NCI-H1436 (cell line): Measurements from ENCODE around the gene FAM222A.

Source experiments
- DNase-seq: peaks from one replicate; lab custom pipeline; 2025; lab: John Stamatoyannopoulos, UW

The FAM222A gene

DNA sequence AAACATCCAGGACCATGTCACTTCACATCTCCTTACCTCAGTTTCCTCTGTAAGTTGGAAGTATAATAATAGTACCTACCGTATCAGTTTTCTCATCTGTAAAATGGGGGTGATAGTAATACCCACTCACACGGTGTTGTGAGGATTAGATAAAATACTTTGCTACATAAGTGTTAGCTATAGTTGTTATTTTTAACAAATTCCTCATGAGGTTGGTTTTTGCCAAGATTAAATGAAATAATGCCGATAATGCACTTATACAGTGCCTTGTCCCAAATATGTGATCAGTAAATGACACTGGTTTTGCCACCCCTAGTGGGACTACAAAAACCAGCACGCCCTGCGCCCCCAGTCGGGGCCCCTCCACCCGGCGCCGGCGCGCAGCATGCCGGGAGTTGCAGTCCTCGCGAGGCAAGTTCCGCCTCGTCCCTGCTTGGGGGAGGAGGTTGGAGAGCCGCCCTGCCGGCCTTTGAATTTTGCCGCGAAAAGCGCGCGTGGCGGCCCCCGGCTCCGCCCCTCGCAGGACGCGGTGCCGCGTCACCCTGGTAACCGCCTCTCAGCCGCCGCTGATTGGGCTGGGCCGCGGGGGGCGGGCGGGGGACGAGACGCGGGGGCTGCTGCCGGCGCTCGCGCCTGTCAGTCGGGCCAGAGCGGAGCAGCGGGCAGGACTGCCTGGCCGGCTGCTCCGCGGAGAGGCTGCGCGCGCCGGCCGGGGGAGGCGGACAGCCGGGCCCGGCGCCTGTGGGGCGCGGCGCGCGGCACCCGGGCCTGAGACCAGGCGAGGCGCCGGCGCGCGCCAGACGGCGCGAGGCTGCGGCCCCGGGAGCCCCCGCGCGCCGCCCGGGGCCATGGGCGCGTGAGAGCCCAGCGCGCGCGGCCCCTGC lies at the start of gene FAM222A:
TSS of gene FAM222A (plus strand) at position 639 of the 884 bp plus-strand sequence. CDS start 30,322 bp downstream, outside the sequence.
- DNase-seq, result peak; percentile 95

DNA sequence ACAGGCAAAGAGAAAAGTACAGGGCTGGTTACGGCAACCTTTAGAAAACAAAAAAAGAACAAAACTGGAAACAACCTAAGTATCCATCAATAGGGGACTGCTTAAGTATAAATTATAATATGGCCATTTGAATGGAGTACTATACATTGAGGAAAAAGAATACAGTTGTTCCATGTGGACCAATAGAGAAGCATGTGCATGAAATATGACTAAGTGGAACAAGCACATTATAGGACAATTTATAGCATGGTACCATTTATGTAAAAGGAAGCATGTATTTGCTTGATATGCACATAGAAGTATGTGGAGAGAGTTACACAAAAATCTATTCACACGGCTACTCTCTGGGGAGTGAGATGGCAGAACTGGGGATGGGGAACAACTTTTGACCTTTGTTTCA lies 49.2 kb upstream of the FAM222A start:
- no peak for DNase-seq

DNA sequence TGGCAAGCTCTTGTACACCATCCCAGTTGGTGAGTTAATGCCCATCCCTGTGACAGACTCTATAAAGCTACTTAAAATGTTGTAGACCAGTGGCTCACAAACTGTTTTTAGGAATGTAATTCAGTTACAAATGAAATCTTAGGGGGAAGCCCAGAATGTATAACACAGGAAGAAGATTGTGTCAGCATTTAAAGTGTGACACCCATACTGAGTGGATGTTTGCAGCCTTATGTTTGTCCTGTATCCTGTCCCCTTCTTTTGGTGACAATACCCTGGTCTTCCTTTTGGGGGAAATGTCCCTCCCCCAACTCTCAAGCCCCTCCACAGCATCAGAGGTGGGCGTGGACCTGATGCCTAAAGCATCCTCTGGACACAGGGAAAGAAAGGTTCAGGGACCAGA lies 47.6 kb upstream of the FAM222A start:
- no peak for DNase-seq

DNA sequence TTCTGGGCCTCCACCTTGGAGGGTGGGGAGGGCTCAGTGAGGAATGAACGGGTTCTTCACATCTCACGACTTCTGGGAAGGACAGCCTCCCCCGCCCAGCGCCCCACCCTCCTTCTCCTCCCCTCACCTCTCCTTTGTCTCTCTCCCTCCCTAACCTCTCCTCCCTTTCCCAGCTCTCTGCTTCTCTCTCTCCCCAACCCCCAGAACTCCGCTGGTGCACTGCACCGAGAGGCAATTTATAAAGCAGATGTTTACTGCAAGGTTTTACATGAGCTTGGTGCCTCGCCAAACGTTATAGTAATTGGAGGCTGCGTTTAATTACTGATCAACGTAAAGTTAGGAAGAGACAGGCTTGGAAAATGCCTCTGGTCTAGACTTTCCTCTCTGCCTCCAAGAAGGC lies 42.9 kb upstream of the FAM222A start:
- DNase-seq, result no peak

DNA sequence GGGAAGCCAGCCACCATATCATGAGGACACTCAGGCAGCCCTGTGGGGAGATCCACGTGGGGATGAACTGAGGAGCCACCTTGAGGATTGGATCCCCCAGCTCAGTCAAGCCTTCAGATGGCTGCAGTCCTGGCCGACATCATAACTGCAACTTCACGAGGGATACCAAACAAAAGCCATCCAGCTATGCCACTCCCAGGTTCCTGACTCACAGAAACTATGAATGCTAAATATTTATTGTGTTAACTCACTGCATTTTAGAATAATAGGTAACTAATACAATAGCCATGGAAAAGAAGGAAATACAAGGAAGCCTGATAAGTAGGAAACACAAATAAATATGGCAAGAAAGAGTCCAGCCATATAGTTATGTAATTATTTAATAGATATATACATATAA lies 42.1 kb upstream of the FAM222A start:
- DNase-seq, result no peak

DNA sequence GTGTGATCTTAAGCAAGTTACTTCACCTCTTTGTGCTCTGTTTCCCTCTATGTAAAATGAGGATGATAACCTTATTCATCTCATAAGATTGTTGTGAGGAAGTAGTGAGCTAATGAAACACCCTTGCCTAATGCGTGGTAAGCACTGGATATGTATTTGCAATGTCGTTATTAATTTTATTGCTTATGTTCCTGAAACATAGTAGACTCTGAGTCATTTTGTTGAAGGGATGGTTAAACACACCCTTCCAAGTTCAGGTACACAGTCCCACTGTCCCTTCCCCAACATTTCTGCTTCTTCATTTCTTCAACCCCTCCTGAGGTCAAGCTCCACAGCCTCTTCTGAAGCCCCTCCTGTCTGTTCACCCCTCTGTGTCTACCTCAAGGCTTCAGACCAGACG lies 40.2 kb upstream of the FAM222A start:
- DNase-seq, result no peak

DNA sequence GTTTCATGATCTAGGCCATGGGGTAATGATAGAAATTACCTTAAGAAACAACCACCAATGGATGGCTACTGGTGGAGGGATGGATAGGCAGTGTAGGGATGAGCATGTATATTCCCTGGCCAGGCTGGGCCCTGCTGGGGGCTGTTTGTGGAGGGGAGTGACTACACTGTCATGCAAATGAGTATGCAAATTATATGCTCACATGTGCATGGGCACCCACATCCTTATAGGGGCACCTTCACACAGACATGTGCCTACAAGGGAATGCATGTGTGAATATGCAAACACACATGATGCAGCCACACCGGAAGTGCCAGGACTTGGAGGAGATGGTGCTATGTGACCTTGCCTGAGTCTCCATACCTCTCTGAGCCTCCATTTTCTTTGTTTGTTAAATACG lies 39.7 kb upstream of the FAM222A start:
- DNase-seq, result no peak

DNA sequence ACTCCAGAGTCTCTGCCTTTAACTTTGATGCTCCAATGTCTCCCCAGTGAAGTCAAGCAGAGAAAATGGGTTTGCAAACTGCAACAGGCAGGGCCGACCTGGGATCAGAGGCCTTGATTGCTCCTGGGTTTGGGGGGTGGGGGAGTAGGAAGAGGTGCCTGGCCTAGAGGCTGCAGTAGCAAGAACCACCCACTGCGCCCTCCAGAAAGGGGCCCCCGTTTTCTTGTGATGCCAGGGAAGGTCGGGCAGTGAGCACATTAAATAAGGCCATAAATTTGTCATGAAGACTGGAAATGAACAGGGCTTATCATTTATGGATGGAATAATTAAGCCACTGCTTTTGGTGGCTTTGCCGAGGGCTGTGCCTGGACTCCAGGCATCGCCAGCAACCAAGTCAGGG lies 38.2 kb upstream of the FAM222A start:
- DNase-seq, result no peak

DNA sequence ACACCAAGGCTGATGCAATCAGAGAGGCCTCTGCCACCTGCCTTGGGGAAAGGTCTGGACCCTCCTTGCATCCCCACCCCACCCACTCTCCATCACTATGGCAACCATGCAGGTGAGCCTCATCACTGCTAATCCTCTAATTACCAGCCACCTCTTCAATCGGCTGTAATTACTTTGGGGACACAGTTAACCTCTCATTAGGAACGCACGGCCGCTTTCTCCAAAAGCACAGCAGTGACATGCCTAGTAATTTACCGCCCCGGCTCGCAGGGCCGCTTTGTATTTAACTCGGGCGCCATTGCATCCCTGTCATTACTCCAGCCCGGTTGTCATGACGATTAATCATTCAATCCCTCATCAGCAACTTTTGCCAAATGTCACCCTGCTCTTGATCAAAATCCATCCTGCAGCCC lies 36.3 kb upstream of the FAM222A start:
- DNase-seq, result peak; percentile 95

DNA sequence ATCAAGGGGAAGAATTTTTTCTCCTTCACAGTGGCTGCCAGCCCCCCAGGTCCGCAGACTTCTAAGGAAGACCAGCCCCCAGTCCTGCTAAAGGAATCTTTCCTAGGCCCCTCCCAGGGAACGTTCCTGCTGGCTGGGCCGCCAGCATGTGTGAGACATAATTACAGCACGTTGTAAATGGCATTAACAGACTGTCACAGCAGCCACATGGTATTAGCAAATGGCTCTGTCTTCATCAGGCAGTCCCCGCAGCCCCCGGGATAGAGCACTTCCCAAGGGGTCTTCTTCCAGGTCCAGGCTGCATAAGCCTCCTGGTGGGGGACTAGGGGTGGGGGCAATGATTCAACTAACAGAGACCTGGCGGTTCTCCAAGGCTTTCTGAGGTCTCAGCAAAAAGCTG lies 34.9 kb upstream of the FAM222A start:
- no peak for DNase-seq

DNA sequence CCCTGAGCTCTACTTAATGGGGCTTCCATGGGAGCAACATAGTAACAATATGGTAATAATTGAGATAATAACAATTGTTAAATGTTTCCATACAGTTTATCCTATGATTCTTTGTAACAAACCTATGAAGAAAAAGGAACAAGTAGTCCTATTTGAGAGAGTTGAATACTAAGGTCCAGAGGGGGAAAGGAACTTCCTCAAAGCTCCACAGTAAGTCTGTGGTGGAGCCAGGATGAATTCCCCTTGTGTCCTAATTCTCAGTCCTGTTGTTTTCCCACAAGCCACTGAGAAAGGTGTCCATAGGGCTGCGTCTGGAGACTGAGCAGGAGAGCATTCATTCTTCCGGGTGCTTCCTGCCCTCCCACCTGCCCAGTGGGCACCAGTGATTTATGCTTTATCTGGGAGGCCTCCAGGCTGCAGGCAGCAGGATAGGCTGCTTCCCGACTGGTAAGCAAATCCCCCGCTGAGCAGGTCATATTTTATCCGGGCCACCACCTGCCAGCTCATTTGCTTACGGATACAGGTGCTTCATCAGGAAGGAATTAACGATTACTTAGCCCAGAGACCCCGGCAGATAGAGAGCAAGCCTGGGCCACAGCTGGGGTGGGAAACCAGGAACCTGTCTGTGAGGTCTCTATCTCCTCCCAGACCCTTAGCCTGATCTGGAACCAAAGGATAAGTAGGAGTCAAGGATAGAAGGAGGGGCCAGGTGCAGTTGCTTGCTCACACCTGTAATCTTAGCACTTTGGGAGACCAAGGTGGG lies 33.9 kb upstream of the FAM222A start:
- DNase-seq, result peak; percentile 13

DNA sequence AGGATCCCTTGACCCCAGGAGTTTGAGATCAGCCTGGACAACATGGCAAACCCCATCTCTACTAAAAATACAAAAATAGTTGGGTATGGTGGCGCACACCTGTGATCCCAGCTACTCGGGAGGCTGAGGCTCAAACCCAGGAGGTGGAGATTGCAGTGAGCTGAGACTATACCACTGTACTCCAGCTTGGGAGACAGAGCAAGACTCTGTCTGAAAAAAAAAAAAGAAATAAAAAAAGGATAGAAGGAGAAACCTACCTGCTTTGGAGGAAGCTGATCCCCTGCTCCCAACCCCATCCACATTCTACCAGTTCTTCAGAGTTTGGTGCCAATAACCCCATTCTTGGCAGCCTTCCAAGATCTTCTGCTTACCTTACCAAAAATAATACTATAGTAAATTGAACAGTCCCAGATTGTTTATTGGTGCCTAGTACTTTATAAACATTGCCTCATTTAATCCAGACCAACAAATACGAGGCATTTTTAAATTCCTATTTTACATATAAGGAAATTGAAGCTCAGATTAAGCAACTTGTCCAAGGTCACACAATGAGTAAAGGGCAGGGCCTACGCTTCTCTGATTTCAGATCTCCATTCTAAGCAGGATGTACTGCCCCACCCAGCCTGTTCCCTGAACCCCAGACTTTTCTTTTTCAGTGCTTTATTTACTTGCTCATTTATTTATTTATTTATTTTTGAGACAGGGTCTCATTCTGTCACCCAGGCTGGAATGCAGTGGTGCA lies 33.2 kb upstream of the FAM222A start:
- no peak for DNase-seq

DNA sequence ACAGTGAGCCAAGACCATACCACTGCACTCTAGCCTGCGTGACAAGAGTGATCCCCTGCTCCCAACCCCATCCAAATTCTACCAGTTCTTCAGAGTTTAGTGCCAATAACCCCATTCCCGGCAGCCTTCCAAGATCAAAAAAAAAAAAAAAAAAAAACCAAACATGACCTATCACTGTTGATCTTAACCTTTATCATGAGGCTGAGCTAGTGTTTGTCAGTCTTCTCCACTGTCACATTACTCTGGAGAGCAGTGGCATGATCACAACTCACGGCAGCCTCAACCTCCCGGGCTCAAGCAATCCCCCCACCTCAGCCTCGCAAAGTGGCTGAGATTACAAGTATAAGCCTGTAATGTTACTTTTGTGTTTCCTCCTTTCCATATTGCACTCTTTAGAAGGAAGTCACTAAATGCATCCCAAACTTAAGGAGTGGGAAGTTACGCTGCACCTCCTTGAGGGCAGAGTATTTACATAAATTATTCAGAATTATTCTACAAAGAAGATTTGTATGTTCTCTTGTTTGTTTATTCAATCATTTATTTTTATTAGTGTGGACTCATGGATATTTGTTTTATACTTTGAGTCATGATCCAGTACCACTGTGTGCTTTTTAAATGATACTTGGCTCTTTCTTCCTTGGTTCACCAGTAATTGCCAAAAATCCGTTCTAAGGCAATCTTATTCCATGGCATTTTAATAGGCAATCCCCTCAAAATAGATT lies 31.5 kb upstream of the FAM222A start:
- no peak for DNase-seq

DNA sequence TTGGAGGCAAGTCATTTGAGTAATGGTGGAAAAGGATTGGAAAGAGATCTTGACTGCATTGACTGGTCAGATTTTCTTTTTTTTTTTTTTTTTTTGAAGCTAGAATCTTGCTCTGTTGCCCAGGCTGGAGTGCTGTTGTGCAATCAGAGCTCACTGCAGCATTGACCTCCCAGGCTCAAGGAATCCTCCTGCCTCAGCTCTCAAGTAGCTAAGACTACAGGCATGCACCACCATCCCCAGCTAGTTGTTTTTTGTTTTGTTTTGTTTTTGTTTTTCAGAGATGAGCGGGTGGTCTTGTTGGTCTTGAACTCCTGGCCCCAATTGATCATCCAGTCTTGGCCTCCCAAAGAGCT lies 30.9 kb upstream of the FAM222A start:
- no peak for DNase-seq

DNA sequence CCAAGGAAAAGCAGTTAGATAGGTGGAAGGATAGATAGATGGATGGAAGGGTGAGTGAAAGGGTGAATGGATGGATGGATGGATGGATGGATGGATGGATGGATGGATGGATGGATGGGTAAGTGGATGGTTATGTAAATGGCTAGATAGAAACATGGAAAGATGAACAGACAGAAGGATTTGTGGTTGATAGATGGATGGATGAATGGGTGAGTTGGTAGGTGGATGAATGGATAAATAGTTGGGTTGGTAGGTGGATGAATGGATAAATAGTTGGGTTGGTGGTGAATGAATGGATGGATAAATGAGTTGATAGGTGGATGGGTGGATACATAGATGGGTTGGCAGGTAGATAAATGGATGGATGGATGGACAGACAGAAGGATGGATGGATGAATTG lies 30.3 kb upstream of the FAM222A start:
- no peak for DNase-seq

DNA sequence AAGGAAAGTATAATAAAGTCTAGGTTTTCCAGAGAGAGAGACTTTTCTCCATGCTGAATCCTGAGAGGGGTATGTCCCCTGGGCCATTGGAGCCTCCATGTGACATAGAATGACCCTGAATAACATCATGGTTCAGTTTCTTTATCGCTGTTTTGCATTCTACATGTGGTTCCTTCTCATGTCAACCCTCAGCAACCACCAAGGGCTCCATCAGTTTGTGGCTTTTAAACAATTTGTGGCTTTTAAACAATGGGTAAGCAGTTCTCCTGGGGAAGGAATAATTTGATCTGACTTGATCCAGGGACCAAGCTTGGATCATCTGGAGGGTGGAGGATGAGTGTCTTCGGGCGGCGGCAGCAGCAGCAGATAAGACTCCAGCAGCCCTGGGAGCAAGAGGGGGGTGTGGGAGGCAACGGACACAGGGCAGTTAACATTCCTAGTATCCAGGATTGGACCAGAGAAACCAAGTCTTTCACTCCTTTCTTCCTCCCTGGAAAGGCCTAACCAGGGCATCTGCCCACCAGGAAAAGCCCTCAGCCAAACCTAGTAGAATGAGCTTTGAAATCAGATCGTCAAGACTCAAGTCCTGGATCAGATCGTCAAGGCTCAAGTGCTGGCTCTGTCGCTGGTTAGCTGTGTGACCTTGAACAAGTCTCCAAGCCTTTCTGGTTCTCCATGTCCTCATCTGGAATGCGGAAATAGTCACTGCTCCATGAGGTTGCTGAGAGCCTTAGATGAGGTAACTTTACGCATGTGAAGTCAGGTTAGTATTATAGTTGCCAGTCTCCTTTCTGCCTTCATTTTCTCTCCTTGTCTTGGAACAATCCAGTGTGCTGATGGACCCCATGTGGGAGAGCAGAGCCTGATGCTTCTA lies 27.8 kb upstream of the FAM222A start:
- no peak for DNase-seq

DNA sequence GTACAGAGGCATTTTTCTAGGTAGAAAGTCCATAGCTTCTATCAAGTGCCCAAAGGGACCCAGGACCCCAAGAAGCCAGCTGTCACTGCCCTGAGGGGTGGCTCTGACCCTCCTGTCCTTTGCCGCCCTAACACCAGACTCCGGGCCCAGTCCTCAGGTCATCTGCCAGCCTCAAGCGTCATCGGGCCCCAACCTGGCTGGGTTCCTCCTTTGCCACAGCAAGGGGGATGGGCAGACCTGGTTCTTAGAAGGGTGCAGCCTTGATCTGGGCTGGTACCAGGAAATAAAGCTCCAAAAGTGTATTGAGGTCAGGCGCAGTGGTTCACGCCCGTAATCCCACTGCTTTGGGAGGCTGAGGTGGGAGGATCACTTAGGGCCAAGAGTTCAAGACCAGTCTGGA lies 27.1 kb upstream of the FAM222A start:
- no peak for DNase-seq

DNA sequence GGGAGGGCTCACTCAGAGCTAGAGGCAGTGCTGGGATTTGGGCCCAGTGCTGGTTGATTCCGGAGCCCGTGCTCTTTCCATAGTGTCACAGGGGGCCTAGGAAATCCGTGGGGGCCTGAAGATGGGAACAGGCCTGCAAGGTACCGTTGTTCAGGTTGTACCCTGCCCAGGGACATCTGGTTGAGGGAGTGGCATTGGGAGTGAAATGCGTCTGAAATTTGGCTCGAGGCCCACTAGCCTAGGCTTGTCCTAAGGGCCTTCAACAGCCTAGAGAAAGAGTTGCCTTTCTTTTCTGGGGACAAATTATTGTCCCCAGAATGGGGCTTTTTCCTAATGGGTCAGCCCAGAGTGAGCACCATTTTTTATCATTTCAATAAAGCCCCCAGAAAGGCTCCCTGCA lies 26.4 kb upstream of the FAM222A start:
- no peak for DNase-seq

DNA sequence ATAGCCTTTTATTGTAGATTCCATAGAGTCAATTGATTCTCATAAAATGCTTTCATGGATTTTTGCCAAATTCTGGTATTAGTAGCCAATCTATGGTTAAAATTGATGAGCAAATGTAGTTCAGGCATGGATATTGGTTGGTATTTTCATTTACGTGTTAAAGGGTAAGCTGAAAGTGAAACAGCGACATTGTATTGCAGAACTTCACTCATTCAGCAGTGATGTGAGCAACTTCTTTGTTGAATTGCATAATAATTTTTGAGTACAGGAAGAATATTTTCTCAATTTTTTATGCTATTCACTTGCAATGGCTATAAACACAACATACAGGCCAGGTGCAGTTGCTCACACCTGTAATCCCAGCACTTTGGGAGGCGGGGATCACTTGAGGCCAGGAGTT lies 24.2 kb upstream of the FAM222A start:
- DNase-seq, result no peak

DNA sequence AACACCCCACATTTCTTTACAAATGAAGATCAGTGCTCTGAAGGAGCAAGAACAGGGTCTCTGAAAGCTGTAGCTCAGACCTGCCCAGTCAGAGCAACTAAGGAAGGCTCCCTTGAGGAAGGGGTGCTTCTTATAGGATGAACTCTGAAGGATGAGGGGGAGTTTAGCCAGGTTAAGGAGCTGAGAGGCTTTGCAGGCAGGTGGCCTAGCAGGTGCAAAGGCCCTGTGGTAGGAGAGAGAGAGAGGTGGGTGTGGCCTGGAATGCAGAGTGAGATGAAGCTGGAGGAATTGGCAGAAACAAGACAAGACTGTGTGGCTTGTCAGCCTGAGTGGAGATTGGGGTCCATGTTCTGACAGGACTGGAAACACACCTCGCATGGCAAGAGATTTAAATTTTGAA lies 20.5 kb upstream of the FAM222A start:
- no peak for DNase-seq
